ENCODE measurements around the gene MRTFB. TPM values are rescaled to one million over a fixed set of nuclear protein-coding genes. Genes with fewer than 3 reads are reported as not detected.

MRTFB gene
- total RNA-seq, 1 experiment from 2014 or later, result 71.5 TPM

DNA sequence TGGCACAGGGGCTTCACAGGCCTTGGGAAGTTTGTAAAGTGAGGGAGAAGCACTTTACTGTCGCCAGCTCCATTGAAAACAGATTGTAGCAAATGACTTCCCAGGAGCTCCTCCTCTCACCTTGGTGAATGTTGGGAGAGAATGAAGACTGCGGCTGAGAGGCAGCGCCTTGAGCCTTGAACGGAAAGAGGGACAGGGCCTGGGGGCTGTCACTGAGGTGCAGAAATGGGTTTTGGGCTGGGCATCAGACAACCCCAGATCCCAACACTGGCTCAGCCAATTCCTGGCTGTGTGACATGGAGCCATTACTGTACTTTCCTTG lies 603 bp upstream of the MRTFB start:
- no peak for DNase-seq
- TF ChIP-seq, protein P1, sequence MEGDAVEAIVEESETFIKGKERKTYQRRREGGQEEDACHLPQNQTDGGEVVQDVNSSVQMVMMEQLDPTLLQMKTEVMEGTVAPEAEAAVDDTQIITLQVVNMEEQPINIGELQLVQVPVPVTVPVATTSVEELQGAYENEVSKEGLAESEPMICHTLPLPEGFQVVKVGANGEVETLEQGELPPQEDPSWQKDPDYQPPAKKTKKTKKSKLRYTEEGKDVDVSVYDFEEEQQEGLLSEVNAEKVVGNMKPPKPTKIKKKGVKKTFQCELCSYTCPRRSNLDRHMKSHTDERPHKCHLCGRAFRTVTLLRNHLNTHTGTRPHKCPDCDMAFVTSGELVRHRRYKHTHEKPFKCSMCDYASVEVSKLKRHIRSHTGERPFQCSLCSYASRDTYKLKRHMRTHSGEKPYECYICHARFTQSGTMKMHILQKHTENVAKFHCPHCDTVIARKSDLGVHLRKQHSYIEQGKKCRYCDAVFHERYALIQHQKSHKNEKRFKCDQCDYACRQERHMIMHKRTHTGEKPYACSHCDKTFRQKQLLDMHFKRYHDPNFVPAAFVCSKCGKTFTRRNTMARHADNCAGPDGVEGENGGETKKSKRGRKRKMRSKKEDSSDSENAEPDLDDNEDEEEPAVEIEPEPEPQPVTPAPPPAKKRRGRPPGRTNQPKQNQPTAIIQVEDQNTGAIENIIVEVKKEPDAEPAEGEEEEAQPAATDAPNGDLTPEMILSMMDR (conservative IDR thresholded peaks at IDR 0.05), result no peak
- TF ChIP-seq EZH2 (IDR thresholded peaks at IDR 0.05; ENCODE audit: low read depth), result no peak
- no TSS peak for BruUV-seq (replicated peaks)
- H3K27me3 ChIP-seq (ENCODE audit: insufficient read depth, low read depth), result no peaks in the 10 kb centered on the region
- CTCF ChIA-PET, result no interaction called here
- no peaks in the 10 kb centered on the region for H3F3A ChIP-seq (ENCODE audit: insufficient read depth, low read depth)
- H3K4me1 ChIP-seq (replicated peaks; ENCODE audit: insufficient read depth), result peaks cover 29% of the 10 kb centered on the region
- H3K36me3 ChIP-seq (ENCODE audit: low read depth), result no peaks in the 10 kb centered on the region
- no peaks in the 10 kb centered on the region for H3K9me3 ChIP-seq (ENCODE audit: insufficient read depth, low read depth)
- intact Hi-C loops (cut with micrococcal nuclease; ENCODE audit: unreplicated experiment), result loop anchor here (5.0 kb wide), 1 partner anchor 148 kb away; the partner anchor contains the start of gene ERCC4
- POLR2A ChIA-PET (ENCODE audit: unreplicated experiment), result interaction anchor here (0.6 to 0.7 kb wide), 2 partner anchors 112 to 124 kb away, joined by 3 read pairs; no protein-coding TSS in a partner anchor
- H4K20me1 ChIP-seq (ENCODE audit: insufficient read depth), result no peaks in the 10 kb centered on the region
- H2AFZ ChIP-seq, result peak overlapping the region; percentile 81
- peaks cover 40% of the 10 kb centered on the region for H3K79me2 ChIP-seq (ENCODE audit: low read depth)
- H3K9me2 ChIP-seq (ENCODE audit: insufficient read depth), result no peaks in the 10 kb centered on the region
- peak overlapping the region; percentile 35; the same call in 1 of the 2 replicates for H3K27ac ChIP-seq
- peak overlapping the region; percentile 95 for H3K4me3 ChIP-seq
- H3K4me2 ChIP-seq, result peak overlapping the region; percentile 80

DNA sequence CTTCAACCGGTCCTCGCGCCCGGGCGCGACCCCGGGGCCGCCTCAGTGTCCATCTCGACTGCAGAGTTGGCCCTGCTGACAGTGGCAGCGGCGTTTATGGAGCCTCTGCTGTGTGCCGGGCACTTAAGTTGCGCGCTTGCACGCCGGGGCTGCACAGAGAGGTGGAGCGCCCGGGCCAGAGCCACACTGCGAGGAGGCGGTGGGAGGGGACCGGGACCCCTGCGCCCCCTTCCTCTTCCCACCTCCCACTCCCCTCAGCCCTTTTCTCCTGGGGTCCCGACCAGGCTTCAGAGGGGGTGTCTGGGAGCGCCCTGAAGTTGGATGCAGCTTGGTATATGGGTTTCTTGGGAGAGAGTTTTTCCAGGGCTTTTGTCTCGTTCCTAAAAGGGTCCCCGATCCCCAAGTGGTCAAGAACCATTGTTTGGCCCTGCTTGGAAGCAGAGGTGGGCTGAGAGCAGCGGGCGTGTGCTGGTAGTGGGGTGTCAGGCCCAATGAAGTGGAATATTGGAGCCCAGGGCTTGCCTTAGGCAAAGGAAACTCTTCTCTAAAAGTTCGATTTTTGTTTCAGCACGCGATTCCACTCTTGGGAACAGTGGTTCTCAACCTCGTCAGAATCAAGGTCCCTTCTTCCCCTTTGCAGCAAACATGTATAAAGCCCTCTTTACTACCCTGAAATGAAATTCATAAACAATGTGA lies 605 bp downstream of the MRTFB start:
- intact Hi-C loops (cut with micrococcal nuclease; ENCODE audit: unreplicated experiment), result loop anchor here (1.0 to 5.0 kb wide), 2 partner anchors 114 to 149 kb away; partner anchors contain the start of gene ERCC4
- DNase-seq, result no peak

DNA sequence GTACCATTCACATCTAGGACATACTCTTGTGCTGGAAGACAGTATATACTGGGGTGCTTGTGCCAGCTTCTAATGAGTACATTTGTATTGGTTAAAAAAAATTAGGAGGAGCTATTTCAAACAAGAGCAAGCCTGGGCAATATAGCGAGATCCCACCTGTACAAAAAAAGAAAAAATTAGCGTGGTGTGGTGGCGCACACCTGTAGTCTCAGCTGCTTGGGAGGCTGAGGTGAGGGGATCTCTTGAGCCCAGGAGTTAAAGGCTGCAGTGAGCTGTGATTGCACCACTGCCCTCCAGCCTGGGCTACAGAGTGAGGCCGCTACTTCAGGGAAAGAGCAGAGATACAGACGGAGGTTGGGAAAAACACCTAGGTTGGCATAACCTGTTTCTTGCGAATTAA lies 1.2 kb downstream of the MRTFB start:
- H3K79me2 ChIP-seq (ENCODE audit: low read depth), result peaks cover 50% of the 10 kb centered on the region
- H3K4me3 ChIP-seq, result peak overlapping the region; percentile 95
- H3K4me1 ChIP-seq (replicated peaks; ENCODE audit: insufficient read depth), result peaks cover 29% of the 10 kb centered on the region
- BruUV-seq (replicated peaks), result TSS peak; percentile 51
- ChIA-PET POLR2A (ENCODE audit: unreplicated experiment) (no interaction called here), CTCF (no interaction called here)
- no peak overlapping the region for H2AFZ ChIP-seq
- no peaks in the 10 kb centered on the region for H3K9me3 ChIP-seq (ENCODE audit: insufficient read depth, low read depth)
- peak overlapping the region; percentile 80 for H3K4me2 ChIP-seq
- H3K27ac ChIP-seq, result no peak overlapping the region
- H3K36me3 ChIP-seq (ENCODE audit: low read depth), result no peaks in the 10 kb centered on the region
- H4K20me1 ChIP-seq (ENCODE audit: insufficient read depth), result no peaks in the 10 kb centered on the region
- intact Hi-C loops (cut with micrococcal nuclease; ENCODE audit: unreplicated experiment), result loop anchor here (5.0 kb wide), 1 partner anchor 150 kb away; the partner anchor contains the start of gene ERCC4
- no peak for TF ChIP-seq EZH2 (IDR thresholded peaks at IDR 0.05; ENCODE audit: low read depth)
- TF ChIP-seq, protein P1 (conservative IDR thresholded peaks at IDR 0.05), result no peak
- no peaks in the 10 kb centered on the region for H3K9me2 ChIP-seq (ENCODE audit: insufficient read depth)
- no peaks in the 10 kb centered on the region for H3F3A ChIP-seq (ENCODE audit: insufficient read depth, low read depth)
- H3K27me3 ChIP-seq (ENCODE audit: insufficient read depth, low read depth), result no peaks in the 10 kb centered on the region
- no peak for DNase-seq

More for the DNA sequence above, 605 bp downstream of the MRTFB start:
- no TSS peak for BruUV-seq (replicated peaks)
- peak overlapping the region; percentile 81 for H2AFZ ChIP-seq
- TF ChIP-seq, protein P1 (conservative IDR thresholded peaks at IDR 0.05), result no peak
- no peak for TF ChIP-seq EZH2 (IDR thresholded peaks at IDR 0.05; ENCODE audit: low read depth)
- H3K27ac ChIP-seq, result peak overlapping the region; percentile 35
- H3K4me3 ChIP-seq, result peak overlapping the region; percentile 95
- H3K9me3 ChIP-seq (ENCODE audit: insufficient read depth, low read depth), result no peaks in the 10 kb centered on the region
- peaks cover 29% of the 10 kb centered on the region for H3K4me1 ChIP-seq (replicated peaks; ENCODE audit: insufficient read depth)
- H4K20me1 ChIP-seq (ENCODE audit: insufficient read depth), result no peaks in the 10 kb centered on the region
- H3F3A ChIP-seq (ENCODE audit: insufficient read depth, low read depth), result no peaks in the 10 kb centered on the region
- peaks cover 49% of the 10 kb centered on the region for H3K79me2 ChIP-seq (ENCODE audit: low read depth)
- H3K4me2 ChIP-seq, result peak overlapping the region; percentile 80
- no peaks in the 10 kb centered on the region for H3K27me3 ChIP-seq (ENCODE audit: insufficient read depth, low read depth)
- H3K9me2 ChIP-seq (ENCODE audit: insufficient read depth), result no peaks in the 10 kb centered on the region
- H3K36me3 ChIP-seq (ENCODE audit: low read depth), result no peaks in the 10 kb centered on the region
- POLR2A ChIA-PET (ENCODE audit: unreplicated experiment), result no interaction called here
- CTCF ChIA-PET, result no interaction called here

All from PC-9 (cell line).